ENCODE results near the gene PTPRH. TPM values are rescaled to one million over a fixed set of nuclear protein-coding genes. Genes with fewer than 3 reads are reported as not detected.

PTPRH gene
- polyA plus RNA-seq, 1 donor from 2014 or later: 0.54 TPM

- no peaks in the 10 kb centered on the region for H3K79me2 ChIP-seq (replicated peaks; ENCODE audit: insufficient read depth, low read length)
- no peak overlapping the region for H3K9ac ChIP-seq (ENCODE audit: low read length)
- TF ChIP-seq TAF1 (IDR thresholded peaks at IDR 0.05; ENCODE audit: low read depth) (no peak), REST (IDR thresholded peaks at IDR 0.05; ENCODE audit: borderline replicate concordance) (no peak), EZH2 (IDR thresholded peaks at IDR 0.05; ENCODE audit: borderline replicate concordance, insufficient read depth, low read length, poor library complexity, severe bottlenecking) (no peak), POLR2AphosphoS5 (IDR thresholded peaks at IDR 0.05) (no peak), CTCF (IDR thresholded peaks at IDR 0.05; ENCODE audit: poor library complexity, severe bottlenecking) (no peak), MXI1 (conservative IDR thresholded peaks at IDR 0.05; ENCODE audit: poor library complexity, severe bottlenecking) (no peak), RAD21 (conservative IDR thresholded peaks at IDR 0.05) (no peak), SMC3 (conservative IDR thresholded peaks at IDR 0.05; ENCODE audit: poor library complexity) (no peak), EP300 (conservative IDR thresholded peaks at IDR 0.05; ENCODE audit: poor library complexity, severe bottlenecking) (no peak)
- H3F3A ChIP-seq (ENCODE audit: insufficient read depth, low read length, poor library complexity, severe bottlenecking): no peaks in the 10 kb centered on the region
- H3K9me3 ChIP-seq (ENCODE audit: low read length): no peaks in the 10 kb centered on the region
- no peaks in the 10 kb centered on the region for H3K36me3 ChIP-seq (ENCODE audit: insufficient read depth, low read length)
- no peaks in the 10 kb centered on the region for H3K27me3 ChIP-seq (ENCODE audit: insufficient read depth, low read depth, low read length)
- H3K27ac ChIP-seq (ENCODE audit: low read length): no peak overlapping the region
- no peak overlapping the region for H3K4me2 ChIP-seq (ENCODE audit: low read length)
- no peak overlapping the region for H3K4me3 ChIP-seq (ENCODE audit: low read length)
- H2AFZ ChIP-seq (ENCODE audit: low read depth, low read length): no peak overlapping the region
- H4K20me1 ChIP-seq (ENCODE audit: insufficient read depth): no peaks in the 10 kb centered on the region
- H3K9me2 ChIP-seq (ENCODE audit: insufficient read depth, low read length): no peaks in the 10 kb centered on the region
Observed at GRCh38 chr19:55241935-55242464, 32.7 kb upstream of the PTPRH start.

- H2AFZ ChIP-seq (ENCODE audit: low read depth, low read length): no peak overlapping the region
- no peaks in the 10 kb centered on the region for H4K20me1 ChIP-seq (ENCODE audit: insufficient read depth)
- H3K4me3 ChIP-seq (ENCODE audit: low read length): no peak overlapping the region
- TF ChIP-seq SMC3 (conservative IDR thresholded peaks at IDR 0.05; ENCODE audit: poor library complexity) (no peak), MXI1 (conservative IDR thresholded peaks at IDR 0.05; ENCODE audit: poor library complexity, severe bottlenecking) (no peak), RAD21 (conservative IDR thresholded peaks at IDR 0.05) (no peak), REST (IDR thresholded peaks at IDR 0.05; ENCODE audit: borderline replicate concordance) (no peak), EZH2 (IDR thresholded peaks at IDR 0.05; ENCODE audit: borderline replicate concordance, insufficient read depth, low read length, poor library complexity, severe bottlenecking) (no peak)
- no peaks in the 10 kb centered on the region for H3K27me3 ChIP-seq (ENCODE audit: insufficient read depth, low read depth, low read length)
- no peaks in the 10 kb centered on the region for H3K9me2 ChIP-seq (ENCODE audit: insufficient read depth, low read length)
- no peaks in the 10 kb centered on the region for H3K9me3 ChIP-seq (ENCODE audit: low read length)
- no peaks in the 10 kb centered on the region for H3K79me2 ChIP-seq (replicated peaks; ENCODE audit: insufficient read depth, low read length)
- peaks cover 6% of the 10 kb centered on the region for H3K36me3 ChIP-seq (ENCODE audit: insufficient read depth, low read length)
- H3K27ac ChIP-seq (ENCODE audit: low read length): no peak overlapping the region
- no peak overlapping the region for H3K9ac ChIP-seq (ENCODE audit: low read length)
- no peaks in the 10 kb centered on the region for H3F3A ChIP-seq (ENCODE audit: insufficient read depth, low read length, poor library complexity, severe bottlenecking)
- no peak overlapping the region for H3K4me2 ChIP-seq (ENCODE audit: low read length)
Observed at GRCh38 chr19:55241143-55241934, 32.0 kb upstream of the PTPRH start.

All from neural cell (in vitro differentiated cells).